Cerebellar cortex (tissue), 1 donor: ENCODE measurements around the gene PTPA.
A peak's percentile ranks its signal among the peaks of the same experiment; 100 is the strongest.

Experiments used
- DNase-seq: peaks from one replicate; pipeline ENCODE4 v3.0.0-alpha.2; 2015; ENCODE audit warnings: low spot score

Gene PTPA

DNA sequence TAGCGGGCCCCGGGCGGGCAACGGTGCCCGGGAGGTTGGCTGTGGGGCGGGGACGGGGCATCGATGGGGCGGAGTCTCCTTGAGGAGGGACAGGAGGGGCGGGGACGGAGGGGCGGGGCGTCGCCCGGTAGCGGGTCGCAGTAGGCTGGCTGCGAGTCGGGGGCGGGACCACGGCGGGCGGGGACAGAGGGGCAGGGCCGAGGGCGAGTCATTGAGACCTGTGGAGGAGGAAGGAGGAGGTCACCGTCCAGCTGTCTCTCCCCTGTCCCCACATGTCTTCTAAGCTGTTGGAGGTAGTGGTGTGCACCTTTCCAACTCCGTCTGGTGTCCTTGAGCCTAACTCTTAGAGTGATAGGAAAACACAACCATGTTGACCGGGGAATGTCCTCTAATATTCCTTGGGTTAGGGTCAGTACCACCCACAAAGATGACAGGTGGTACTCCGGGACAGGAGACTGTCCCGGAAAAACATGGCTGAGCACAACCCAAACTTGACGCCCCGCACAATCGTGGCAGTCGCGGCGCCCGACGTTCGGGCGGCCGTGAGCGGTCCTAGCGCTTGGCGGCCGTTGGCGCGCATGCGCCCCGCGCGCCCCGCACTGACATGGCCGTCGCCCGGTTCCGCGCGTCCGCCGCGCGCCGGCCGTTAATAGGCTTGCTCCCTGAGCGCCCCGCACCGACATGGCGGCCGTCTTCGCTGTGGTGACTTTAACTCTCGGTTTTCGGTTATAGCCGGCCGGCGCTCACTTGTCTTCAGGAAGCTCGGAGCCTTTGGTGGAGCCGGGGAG, at the start of gene PTPA, which contains the start of gene CRAT:
TSS of gene PTPA (plus strand) at position 676 of the 788 bp plus-strand sequence. CDS start 186 bp downstream, outside the sequence.
TSS of gene CRAT (minus strand) at position 54 of the 788 bp plus-strand sequence. CDS start 284 bp downstream, outside the sequence.
- peak; percentile 96 for DNase-seq

DNA sequence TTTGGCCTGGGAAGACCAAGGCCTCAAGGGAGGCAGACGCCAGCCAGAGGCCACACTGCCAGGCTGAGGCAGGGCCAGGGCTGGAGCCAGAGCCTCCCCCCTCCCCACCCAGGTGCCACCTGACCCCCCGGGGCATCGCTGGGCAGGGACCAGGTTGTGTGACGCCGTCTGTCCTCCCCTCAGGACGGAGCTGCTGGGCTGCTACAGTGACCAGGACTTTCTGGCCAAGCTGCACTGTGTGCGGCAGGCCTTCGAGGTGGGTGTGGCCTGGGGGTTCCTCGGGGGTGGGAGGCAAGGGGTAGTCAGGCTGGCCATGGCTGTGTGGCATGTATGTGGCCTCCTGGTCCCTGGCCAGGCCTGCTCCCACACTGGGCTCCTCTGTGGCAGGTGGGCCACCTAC, 48.2 kb upstream of the PTPA start:
- no peak for DNase-seq

DNA sequence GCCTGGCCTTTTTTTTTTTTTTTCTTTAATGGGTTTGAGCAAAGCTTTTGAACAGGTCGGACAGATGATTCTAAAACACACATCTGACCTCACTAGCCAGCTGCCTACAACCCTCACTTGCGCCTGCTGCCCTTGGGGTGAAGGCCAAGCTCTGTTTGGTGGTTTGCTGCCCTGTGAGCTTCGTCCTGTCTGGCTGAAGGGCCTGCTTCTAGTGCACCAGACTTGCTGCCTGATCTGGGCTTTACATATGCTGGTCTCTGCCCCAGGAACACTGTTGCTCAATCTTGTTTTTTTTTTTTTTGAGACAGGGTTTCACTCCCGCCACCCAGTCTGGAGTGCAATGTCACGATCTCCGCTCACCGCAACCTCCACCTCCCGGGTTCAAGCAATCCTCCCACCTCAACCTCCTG, 46.7 kb upstream of the PTPA start:
- no peak for DNase-seq

DNA sequence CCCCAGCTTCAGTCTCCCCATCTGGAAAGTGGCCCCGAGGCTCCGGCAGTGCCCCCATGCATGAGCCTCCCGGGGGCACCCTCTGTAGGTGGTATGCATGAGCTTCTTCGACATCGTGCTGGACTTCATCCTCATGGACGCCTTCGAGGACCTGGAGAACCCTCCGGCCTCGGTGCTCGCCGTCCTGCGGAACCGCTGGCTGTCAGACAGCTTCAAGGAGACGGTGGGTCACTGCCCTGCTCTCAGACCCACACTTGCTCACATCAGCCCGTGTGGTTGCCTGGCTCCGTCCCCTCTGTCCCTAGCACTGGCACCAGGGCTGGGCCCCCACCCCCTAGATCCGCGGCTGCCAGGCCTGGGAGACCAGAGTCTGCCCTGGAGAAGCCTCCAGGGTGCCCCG, 43.1 kb upstream of the PTPA start:
- no peak for DNase-seq

DNA sequence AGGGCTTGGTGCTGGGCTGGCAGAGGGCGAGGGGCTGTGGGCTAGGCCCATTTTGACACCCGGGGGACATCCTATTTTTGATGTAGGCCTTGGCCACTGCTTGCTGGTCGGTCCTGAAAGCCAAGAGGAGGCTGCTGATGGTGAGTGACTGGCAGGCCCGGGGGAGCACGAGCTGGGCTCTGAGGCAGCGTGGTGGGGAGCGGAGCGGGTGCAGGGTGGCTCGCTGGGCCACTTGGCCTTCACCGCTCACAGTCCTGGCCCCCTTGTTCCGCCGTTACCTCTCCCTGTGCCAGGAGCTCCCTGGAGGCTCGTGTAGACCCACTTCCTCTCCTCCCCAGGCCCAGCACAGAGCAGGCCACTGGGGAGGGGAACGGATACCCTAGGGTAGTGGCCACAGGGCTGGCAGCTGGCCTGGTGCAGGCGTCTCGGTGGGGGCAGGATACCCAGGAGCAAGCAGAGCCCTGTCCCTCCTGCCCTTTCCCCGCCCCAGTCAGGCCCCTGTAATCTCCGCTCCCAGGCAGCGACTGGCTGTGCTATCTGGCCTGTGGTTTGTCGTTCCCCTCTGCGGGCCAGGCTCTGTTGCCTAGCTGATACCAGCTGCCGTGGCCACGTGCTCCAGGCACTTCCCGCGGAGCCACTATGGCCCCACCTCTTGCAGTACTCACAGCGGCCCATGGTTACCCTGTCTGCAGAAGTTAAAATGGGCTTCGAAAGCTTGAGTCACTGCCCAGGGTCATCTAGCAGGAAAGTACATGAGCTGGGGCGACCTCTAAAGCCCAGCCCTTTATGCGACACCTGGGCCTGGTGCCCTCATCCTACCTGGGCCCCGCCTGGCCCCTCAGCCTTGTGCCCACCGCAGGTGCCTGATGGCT, 42.0 kb upstream of the PTPA start:
- DNase-seq: no peak

DNA sequence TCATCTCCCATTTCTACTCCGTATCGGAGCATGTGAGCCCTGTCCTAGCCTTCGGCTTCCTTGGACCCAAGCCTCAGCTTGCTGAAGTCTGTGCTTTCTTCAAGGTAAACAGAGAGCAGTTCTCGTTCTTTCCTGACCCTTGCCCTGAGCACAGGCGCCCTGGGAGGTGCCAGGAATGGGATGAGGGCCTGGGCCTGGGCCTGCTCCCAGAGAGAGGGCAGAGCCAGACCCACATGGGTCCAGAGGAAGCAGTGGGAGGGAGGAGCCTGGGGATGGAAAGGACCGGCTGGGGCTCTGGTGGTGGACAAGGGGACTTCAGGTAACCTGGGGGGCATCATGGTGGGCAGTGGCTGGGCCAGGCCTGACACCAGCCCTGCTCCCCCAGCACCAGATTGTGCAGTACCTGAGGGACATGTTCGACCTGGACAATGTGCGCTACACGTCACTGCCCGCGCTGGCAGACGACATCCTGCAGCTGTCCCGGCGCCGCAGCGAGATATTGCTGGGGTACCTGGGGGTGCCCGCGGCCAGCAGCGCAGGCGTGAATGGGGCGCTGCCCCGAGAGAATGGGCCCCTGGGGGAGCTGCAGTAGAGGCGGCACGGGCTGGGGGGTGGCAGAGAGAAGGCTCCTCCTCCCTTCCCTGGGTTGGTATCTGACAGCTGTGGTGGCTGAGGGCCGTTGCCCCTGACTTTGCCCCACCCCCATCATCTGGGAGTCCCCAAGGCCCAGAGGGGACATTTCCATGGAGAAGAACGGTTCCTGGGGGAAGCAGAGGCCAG, 41.2 kb upstream of the PTPA start:
- no peak for DNase-seq

DNA sequence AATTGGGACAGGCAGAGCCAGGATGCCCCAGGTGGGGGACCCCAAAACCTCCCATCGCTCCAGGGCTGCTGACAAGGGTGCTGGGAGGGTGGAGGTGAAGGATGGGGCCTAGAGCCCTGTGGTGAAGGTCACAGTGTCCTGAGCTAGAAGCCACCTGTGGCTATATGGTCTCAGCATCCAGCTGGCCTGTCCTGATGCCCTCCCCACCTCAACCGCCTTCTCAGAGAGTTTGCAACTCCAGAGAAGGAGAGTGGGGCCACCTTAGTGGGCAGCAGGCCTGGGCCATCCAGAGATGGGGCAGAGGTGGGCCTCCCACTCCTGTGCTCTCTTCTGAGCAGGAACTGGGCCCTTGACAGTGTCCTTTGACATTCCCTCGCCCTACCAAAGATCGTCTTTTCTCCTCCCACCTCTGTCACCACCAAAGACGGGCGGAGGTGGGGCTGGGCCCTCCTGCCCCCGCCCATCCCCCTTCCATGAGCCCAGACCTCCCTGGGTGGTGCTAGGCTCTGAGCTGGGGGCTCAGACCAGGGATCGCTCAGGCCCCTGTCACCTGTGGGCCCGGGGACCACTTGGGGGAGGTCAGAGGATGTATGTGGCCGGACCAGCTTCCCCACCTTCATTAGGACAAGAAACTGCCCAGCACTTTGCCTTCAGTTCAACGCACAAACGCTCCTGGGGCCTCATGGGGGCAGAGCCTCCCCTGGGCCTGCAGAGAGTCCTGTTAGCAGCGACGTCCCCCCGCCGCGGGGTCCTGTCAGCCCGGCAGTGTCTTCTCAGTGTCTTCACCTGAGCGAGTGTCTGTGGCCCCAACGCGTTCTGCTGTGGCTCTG, 40.3 kb upstream of the PTPA start:
- no peak for DNase-seq

DNA sequence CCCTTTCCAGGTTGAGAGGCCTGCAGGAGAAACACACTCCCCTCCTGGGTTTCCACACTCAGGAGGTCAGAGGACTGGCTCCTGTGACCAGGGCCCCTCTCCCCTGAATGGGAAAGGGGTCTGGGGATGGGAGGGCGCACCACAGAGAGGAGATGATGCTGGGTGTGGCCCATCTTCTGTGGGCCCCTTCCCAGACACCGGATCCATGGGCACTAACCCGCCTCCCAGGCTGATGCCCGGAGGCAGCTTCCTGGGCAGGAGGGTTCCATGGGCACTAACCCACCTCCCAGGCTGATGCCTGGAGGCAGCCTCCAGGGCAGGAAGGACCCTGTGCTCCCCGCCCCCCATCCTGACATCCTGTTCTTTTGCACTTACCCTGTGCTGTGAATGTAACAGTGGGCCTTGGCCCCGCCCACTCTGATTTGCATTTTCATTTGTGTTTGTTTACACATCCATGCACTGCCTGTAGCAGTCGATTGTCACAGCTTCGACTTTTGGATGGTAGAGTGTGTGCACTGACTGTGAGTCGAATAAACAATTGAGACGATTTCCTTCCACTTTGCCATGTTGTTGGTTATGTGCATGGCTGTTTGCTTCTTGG, 39.6 kb upstream of the PTPA start:
- DNase-seq: no peak

DNA sequence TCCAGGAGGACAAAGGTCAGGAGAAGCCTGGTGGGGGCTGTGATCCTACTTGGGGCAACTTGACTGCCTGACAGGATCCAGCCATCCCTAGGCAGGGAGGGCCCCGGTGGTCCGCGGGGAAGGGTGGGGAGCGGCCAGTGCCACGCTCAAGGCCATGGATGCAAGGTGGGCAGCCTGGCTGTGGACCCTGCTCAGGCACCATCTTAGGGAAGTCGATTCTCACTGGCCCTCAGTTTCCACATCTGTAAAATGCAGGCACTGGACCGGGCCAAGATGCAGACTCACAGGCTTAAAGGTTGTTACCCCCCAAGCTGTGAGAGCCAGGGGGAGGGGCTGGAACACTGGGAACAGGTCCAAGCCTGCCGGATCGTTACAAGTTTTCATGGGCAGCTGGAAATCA, 39.0 kb upstream of the PTPA start:
- no peak for DNase-seq

DNA sequence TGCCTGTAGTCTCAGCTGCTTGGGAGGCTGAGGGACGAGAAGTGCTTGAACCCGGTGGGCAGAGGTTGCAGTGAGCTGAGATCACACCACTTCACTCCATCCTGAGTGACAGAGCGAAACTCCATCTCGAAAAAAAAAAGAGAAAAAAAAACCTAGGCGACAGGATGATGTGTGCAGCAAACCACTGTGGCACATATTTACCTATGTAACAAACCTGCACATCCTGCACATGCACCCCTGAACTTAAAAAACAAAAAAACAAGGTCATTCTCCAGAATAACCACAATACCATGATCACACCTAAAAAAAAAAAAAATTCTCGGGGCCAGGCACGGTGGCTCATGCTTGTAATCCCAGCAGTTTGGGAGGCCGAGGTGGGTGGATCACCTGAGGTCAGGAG, 37.8 kb upstream of the PTPA start:
- no peak for DNase-seq

DNA sequence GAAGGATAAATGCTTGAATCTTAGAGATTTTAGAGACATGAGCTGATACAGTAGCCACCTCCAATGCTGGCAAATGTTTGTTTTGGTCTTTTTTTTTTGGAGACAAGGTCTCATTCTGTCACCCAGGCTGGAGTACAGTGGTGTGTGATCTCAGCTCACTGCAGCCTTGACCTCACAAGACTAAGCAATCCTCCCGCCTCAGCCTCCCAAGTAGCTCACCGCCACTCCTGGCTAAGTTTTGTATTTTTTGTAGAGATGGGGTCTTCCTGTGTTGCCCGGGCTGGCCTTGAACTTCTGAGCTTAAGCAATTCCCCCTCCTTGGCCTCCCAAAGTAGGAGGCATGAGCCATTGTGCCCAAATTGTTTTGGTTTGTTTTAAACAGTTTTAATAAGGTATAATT, 37.1 kb upstream of the PTPA start:
- DNase-seq: no peak

DNA sequence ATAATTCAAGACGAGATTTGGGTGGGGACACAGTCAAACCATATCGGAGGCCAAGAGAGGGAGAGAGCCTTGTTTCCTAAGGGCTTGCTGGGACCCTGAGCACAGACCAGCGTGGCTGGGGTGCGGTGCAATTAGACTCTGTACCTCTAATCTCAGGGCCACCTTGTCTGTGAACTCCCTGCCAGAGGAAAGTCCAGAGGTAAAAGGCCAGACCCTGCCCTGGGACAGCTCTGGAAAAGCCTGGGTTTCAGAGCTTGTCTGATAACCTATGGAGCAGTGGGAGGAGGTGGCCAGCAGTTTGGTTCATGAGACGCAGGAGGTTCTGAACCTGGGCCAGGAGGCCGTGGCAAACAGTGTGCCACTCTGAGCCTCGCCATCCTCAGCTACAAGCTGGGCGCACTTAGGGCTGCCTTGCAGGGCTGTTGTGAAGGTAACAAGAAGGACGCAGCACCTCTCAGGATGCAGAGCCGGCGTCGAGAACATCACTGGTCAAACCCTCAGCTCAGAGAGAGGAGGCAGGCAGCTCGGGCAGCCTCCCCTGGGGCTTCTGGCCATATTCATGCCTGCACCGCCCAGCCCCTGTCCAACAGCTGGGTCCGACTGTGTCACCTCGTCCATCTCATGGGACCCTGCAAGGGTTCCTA, 35.1 kb upstream of the PTPA start:
- DNase-seq: no peak

DNA sequence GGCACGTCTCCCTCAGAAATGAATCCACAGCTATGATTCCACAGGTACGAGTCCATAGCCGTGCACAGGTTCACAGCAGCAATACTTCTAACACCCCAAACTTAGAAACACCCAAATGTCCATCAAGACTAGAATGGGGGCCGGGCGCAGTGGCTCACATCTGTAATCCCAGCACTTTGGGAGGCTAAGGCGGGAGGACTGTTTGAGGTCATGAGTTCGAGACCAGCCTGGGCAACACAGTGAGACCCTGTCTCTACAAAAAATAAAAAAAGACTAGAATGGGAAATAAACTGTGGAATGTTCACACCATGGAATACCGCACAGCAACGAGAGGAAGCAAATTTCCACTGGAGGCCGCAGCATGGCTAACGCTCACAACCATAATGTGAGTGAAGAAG, 34.6 kb upstream of the PTPA start:
- DNase-seq: no peak

DNA sequence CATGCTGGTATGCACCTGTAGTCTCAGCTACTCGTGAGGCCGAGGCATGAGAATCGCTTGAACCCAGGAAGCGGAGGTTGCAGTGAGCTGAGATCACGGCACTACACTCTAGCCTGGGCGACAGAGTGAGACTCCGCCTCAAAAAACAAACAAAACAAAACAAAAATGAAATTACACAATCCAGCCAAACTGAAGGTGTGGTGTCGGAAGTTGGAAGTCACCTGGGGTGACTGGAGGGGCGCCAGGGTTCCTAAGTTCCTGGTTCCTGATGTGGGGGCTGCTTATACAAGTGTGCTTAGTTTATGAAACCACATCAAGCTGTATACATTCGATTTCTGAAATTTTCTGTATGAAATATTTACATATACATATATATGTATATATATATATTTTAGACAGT, 34.0 kb upstream of the PTPA start:
- DNase-seq: no peak

DNA sequence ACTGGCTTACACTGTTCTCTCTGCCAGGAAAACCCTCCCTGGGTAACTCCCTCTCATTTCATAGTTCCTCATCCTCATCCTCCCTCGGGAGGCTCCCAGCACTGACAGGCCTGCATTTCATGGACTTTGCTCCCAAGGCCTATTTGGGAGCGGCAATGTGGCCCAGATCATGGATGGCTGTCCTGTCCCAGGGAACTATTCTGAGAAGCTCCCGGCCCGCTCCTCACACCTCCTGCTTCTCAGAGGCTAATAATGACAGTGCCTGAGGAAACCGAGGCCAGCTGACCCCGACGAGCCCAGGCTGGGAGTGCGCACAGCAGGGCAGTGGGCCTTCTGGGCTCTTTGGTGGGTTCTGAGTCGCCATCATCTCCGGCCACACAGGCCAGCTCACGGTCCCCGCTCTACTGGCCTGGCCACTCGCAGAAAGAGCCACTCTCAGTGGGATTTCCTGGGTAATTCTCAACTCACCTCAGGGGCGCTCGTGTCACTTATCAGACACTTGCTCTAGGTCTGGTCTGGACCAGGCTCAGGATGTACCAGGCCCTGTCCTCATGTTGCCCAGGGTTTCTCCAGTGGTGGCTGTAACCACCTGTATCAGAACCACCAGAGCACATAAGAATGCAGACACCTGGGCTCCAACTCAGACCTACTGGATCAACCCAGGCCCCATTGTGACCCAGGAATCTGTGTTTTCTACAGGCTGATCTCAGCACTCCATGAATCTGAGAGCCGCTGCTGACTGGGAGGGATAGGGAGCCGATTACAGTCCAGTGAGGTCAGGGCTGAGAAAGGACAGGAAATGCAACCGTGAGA, 32.3 kb upstream of the PTPA start:
- no peak for DNase-seq

DNA sequence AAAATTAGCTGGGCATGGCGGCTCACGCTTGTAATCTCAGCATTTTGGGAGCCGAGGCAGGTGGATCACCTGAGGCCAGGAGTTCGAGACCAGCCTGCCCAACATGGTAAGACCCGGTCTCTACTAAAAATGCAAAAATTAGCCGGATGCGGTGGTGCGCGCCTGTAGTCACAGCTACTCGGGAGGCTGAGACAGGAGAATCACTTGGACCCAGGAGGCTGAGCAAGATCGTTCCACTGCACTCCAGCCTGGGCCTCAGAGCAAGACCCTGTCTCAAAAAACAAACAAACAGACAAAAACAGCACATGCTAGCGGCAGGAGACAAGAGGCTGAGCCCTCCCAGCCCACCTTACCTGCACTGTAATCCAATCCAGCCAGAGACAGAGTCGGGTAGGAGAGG, 31.4 kb upstream of the PTPA start:
- no peak for DNase-seq

DNA sequence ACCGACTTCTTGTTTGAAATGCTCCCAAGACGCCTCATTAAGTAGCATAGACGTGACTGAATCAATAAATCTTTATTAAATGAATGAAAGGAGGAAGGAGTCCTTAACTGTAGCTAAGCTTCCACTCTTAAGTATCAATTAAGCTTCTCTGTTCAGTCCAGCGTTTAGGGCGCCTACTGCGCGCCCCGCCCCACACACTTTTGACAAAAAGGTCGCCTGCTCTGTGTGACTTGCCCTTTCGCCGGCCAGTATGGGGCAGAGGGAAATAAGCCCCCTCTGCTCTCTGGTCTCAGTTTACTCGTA, 31.0 kb upstream of the PTPA start:
- no peak for DNase-seq

DNA sequence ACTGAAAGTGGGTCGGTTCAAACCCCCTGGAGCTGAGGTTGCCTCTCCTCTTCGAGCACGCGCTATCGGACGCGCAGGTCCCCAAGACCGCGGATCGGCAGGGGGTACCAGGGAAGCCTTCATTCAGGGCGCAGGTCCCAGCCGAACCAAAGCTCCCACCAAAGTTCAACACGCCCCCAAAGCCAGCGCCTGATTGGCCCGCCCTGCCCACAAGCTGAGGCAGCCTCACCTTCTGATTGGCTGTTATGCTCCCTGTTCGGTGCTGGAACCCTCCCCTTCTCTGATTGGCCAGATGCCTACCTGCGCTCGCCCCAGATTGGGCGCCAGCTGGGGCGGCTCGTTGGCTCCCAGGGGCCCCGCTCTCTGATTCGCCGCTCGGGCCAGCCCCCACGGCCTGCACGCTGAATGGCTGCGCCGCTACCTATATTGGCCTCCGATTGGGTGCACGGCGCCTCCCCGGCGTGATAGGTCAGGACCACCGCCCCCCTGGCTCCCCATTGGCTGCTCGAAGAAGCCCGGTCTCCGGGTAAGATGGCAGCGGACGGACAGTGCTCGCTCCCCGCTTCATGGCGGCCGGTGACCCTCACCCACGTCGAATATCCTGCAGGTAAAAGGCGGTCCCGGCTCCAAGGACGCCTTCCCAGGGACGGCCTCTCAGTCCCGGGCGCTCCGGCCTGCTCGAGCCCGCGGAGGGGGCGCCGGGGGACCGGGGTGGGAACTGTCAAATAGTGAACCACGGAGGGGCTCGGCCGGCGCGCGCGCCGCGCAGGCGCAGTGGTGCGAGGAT, 30.4 kb upstream of the PTPA start, which contains the start of gene DOLPP1:
TSS of gene DOLPP1 (plus strand) at position 511 of the 787 bp plus-strand sequence. CDS start at position 532, 21 bp downstream.
- peak; percentile 99 for DNase-seq

DNA sequence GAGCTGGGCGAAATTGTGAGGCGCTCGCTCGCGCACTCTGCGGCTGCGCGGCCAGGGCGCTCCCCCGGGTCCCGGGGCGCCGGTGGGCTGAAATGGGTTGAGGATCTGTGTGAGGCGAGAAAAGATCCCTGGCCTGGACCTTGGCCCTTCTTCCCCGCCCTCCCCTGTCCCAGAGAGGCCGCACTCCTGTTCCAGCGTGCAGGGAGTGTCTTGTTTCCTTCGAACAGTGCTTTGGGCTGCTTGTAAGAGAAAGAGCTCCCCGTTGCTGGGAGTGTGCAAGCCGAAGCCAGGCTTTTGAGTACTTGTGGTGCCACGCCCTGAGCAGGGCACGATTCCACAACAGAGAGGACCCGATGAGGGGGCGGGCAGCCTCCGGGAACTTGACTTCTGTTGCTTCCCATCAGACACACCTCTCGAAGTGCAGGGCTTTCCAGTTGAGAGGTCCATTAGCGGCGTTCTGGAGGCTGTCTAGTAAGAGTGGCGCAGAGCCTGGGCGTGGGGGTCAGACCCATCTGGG, 29.8 kb upstream of the PTPA start:
- no peak for DNase-seq
